Activated T-cell treated with anti-CD3 and anti-CD28 coated beads for 4 hours (primary cell): ENCODE data around the gene TBC1D9.
"Not testable (repeated sequence)": the region's sequence is repeated elsewhere in the genome, so short reads cannot be mapped to it uniquely, and the experiment has no call there.

Experiments used
- DNase-seq: peaks from one replicate; pipeline ENCODE4 v3.0.0-alpha.2; 2020

Gene TBC1D9

DNA sequence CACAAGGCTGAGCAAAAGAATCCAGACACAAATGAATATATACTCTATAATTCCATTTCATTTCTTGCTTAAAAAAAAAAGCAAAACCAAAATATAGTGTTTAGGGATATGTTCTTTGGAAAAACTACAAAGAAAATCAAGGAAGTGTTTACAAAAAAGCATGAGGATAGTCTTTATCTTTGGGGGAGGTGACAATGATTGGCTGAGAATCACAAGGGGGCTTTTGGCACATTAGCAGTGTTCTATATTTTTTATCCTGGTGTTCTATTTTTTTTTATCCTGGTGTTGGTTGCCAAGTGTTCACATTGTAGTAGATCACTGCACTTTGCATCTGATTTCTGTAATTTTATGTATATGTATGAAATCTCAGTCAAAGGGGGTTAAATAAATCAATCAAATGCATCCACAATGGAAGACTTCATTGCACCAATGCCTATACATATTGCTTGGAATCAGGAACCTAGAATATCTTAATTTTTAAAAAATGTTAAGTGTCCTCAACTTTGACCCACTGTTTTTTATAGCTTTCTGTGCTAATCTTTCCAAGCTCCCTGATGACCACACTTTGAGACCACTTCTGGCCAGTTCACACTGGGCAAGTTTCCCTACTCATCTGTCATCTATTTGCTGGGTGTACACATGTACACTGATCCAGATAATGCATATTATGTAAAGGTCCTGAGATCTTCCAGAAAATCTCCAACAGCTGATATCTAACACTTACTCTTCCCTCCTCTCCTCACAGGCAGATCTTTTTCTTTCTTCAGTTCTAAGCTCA lies 3.7 kb downstream of the TBC1D9 start:
- no peak for DNase-seq

DNA sequence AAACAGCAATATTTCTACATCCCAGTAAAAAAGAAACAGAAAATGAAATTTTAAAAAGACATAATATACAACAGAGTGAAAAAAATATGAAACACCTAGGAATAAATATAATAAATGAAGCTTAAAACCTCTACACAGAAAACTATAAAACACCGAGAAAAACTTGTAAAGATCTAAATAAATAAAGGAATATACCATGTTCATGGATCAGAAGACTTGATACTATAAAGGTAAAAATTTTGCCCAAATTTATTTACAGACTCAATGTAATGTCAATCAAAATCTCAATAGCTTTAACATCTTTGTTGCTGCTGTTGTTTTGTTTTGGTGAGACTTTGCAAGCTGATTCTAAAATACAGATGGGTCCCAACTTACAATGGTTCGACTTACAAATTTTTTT lies 5.7 kb downstream of the TBC1D9 start:
- DNase-seq = no peak

DNA sequence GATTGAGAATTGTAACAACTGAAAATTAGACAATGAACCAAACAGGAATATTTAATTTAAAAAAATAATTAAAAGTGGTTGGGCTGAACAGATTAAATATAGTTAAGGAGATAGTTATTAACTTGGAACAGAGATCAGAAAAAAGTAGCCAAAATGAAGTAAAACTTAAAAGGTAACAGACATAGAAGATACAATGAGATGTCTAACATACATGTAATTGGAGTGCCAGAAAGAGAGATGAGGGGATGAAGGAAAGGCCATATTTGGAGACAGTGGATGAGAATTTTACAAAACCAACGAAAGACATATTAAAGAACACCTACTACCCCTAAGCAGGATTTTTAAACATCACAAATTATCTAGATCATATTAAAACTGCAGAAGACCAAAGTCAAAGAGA lies 8.0 kb downstream of the TBC1D9 start:
- DNase-seq = no peak

DNA sequence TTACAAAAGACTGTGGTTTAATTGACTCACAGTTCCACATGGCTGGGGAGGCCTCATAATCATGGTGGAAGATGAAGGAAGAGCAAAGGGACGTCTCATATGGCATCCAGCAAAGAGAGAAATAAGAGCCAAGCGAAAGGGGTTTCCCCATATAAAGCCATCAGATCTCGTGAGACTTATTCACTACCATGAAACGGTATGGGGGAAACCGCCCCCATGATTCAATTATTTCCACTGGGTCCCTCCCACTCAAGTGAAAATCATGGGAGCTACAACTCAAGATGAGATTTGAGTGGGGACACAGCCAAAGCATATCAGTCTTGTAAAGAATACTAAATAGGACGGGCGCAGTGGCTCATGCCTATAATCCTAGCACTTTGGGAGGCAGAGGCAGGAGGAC lies 9.6 kb downstream of the TBC1D9 start:
- DNase-seq = not testable (repeated sequence)

DNA sequence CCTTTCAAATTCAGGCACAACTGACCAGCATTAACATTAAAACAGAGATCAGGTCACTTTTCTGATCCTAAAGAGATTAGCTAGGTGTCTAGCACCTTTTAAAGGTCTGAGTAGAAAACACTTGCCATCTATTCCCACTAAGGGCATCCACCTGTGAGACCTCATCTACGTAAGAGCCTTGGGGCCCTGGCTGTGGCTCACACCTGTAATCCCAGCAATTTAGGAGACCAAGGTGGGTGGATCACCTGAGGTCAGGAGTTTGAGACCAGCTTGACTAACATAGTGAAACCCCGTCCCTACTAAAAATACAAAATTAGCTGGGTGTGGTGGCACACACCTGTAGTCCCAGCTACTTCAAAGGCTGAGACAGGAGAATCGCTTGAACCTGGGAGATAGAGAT lies 11.8 kb downstream of the TBC1D9 start:
- no peak for DNase-seq

DNA sequence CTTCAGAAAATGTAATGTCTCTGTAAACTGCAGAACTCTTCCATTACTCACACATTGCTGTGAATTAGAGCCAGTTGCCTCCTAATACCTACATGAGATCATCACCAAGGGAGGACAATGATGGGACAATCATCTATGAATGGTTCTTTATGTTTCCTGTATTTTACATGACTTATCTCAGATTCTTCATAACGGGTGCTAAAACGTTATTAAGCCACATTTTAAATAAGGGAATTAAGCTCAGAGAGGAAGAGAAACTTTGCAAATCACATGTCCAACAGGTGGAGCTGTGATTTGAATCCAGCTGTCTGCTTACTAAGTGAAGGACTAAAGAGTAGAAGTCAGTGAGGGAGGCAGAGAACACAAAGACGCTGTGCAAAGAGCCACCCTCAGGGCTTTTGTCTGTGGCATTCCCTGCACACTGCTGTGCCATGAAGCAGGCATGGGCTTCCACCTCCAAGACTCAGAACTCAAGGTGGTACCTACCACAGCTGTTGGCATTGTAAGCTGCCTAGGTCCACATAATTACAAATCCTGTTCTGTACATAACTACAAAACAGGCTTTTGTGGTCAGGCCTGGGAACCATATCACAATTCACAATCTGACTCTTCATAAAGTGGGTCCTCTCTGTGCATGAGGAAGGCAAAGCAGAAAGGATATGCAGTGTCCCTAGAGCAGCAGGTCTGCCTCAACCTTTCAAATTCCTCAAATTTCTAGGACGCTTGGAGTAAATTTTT lies 12.8 kb downstream of the TBC1D9 start:
- no peak for DNase-seq

DNA sequence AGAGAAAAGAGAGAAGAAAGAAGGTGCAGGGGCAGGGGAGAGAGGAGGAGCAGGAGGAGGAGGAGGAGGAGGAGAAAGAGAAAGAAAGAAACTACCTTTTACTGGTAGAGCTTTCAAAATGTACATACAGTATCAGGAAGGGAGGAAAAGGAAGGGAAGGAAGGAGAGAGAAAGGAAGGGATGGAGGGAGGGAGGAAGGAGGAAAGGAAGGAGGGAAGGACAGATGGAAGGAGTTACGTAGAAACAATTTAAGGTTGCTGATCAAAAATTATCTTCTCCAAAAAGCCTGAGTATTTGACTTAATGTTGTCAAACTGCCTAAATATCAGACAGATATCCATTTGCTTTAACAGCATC lies 13.4 kb downstream of the TBC1D9 start:
- no peak for DNase-seq

DNA sequence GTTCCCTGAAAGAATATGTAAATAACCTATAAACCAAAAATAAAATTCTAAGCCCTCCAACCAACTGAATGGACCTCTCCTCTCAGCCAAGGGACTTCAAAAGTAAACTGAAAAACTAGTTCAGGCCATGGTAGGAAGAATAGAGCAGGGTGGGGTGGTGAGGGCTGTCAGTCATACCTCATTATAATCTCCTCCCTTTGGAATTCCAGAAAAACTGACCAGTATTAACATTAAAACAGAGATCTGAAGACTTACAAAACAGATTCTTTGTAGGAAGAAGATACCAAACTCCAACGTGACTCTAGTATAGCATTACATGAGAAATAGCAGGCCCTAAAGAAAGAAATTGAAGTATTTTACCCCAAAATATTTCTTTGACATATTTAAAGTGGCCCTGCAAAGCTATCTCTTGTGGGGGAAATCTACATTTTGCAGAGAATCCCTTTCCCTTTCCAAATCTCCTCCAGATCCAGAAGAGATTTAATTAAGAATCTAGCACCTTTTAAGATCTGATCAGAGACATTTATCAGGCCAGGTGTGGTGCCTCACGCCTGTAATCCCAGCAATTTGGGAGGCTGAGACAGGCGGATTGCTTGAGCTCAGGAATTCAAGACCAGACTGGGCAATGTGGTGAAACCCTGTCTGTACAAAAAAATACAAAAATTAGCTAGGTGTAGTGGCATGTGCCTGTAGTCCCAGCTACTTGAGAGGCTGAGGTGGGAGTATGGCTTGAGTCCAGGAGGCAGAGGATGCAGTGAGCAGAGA lies 15.1 kb downstream of the TBC1D9 start:
- no peak for DNase-seq

DNA sequence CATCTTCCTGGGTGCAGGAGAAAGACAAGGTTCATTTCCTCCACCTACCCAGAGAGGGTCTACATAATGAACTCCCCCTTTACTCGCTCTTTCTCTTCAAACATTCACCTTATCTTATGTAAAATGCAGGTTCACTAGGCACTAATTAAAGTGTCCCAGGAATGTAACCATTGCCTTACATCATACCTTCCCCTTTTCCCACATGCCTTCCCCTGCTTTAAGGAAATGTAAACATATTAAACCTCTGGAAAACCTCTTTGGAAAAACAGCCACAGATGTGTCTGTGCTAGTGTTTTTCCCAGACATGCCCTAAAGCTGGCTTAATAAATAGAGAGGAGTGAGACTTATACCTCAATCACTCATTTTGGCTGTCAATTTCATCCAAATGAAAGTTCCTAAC lies 15.8 kb downstream of the TBC1D9 start:
- DNase-seq = no peak

DNA sequence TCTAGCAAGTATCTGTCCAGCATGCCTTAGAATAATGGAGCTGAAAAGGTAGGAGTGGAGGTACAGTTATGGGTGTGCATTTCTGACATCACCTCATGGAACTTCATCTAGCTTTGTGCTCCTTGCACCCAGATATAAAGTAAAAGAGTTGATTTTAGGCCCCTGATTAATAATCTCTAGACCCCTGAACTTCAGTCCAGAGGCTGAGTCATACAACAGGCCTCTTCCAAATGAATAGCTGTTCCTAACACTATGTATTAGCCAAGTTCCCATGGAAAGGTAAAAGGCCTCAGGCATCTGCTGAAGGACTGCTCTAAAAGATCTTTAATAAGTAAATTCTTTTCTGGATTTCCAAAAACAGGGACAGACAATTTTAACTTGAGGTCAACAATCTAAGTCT lies 16.2 kb downstream of the TBC1D9 start:
- DNase-seq = no peak

DNA sequence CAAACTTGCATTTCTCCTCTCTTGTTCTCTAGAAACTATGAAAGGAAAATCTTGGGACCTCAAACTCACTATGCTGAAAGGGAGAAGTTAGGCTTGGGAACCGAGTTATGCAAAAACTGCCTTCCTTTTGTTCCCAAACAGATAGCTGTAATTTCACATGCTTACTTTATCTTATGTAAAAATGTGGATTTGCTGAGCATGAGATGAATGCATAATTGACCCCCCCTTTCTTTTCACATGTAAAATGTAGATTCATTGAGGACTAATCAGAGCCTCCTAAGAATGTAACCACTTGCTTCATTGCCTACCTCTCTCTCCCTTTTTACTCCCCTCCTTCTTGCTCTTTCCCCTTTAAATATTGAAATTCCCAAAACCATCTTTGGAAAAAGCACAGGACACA lies 18.0 kb downstream of the TBC1D9 start:
- no peak for DNase-seq

DNA sequence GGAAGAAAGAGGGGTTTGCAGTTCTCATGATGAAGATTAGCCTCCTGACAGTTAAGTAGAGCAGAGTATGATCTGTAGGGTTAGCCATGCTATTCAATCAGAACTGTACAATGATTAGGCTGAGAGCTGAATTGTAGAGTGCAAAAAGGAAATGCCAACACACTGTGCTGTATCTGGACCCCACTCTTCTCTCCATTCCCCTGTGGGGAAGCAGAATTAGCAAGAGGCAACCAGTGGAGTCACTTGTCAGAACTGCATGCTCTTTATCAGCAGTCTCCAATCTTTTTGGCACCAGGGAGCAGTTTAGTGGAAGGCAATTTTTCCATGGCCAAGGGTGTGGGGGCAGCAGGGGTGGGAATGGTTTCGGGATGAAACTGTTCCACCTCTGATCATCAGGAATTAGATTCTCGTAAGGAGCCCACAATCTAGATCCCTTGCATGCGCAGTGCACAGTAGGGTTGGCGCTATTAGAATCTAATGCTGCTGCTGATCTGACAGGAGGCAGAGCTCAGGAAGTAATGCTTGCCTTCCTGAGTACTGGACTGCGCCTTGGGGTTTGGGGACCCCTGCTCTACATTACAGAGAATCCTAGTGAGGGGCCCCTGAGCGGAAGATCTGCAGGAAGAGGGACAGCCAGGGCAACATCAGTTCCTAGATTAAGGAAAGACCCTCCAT lies 19.4 kb downstream of the TBC1D9 start:
- no peak for DNase-seq

DNA sequence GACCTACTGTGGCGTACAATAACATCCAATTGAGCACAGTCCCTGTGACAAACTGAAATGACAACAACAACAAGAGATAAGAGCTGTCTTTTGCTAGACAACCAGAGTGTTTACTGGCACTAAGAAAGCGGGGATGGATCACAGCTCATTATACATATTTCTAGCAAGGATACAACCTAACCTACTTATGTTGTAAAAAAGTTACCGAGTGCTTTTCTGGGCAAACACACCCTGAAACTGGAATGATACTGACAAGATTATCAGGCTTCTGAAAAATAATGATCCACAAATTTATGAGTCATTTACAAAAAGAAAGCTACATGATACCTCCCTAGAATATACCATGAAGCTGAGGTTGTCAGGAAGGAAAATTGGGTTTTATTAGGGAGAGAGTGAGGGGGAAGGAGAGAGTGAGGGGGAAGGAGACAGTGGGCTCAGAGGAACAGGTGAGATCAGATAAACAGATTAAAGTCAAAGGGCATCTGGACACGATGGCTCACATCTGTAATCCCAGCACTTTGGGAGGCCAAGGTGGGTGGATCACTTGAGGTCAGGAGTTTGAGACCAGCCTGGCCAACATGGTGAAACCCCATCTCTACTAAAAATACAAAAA lies 20.3 kb downstream of the TBC1D9 start:
- DNase-seq = no peak

DNA sequence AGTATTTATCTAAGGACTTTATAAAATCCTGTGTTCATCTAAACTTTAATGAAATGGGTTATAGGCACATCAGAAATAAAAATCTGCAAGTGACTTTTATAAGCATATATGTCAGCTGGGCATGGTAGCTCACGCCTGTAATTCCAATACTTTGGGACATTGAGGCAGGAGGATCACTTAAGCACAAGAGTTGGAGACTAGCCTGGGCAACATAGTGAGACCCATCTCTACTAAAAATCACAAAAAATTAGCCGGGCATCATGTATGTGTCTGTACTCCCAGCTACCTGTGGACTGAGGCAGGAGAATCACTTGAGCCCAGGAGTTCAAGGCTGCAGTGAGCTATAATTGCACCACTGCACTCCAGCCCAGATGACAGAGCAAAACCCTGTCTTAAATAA lies 20.9 kb downstream of the TBC1D9 start:
- DNase-seq = no peak

DNA sequence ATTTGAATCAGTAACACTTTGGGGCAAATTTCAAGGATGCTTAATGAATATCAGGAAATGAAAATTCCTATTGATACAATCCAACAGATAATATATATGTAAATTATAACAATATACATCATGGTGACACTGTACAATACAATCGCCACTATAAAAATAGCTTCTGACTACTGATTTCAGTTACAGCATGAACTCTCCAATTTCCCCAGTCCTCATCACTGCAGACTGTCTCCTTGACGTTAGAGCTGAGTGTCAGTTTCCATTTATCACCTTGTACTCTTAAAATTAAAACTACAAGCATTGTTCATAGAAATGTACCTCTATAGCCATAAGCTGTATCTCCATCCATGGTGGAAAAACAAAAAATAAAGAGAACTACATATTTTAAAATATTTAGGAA lies 23.4 kb downstream of the TBC1D9 start:
- no peak for DNase-seq

DNA sequence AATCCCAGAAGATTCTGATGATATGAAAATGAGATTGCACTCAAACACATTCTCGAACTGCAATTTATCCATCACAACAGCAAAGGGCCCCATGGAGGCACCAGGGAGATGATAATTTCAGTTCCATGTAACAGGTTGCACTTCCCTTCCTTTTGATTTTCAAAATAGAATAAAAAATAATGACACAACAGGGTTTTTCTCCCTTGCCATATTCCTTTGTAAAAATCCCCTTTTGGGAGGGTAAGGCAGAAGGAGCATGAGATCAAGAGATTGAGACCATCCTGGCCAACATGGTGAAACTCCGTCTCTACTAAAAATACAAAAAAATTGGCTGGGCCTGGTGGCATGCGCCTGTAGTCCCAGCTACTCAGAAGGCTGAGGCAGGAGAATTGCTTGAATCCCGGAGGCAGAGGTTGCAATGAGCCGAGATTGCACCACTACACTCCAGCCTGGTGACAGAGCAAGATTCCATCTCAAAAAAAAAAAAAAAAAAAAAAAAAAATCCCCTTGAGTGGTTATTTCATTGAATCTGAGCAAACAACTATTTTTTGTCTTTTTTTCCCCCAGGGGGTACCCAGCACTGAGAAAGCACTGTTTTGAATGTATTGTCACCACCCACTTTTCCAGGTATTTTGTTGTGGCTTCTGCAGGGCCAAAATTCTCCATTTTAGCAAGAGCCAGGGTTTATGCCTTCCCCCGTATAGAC lies 26.7 kb downstream of the TBC1D9 start:
- DNase-seq = no peak

DNA sequence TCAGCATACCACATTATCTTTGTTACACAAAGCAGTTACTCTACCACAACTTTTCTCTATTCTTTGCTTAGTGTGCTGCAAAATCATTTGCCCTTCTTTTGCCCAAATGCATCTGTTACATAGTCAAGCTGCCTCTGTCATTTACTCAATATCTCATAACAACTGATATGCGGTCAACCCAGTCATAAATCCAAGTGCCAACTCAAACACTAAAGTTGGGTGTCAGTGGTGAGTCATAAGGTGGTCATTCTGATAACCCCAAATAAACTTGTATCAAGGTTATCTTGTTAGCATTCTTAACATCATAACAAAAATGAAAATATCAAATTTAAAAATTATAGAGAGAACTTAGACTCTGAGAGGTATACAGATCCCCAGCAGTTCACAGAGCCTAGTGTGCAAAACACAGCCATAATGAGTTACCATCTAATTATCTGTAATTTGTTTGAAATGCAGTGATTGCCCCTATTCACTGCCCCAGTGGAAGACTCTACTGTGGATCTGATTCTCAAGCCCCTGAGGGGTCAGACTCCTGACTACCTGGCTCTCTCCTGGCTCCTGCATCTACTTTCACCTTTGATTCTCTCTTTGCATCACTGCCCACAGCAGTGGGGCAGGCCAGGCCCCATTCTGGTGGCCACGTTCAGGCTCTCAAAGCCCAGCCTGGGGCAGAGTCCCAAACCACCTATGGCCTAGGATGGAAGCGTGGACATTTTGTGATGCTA lies 29.2 kb downstream of the TBC1D9 start:
- DNase-seq = no peak

DNA sequence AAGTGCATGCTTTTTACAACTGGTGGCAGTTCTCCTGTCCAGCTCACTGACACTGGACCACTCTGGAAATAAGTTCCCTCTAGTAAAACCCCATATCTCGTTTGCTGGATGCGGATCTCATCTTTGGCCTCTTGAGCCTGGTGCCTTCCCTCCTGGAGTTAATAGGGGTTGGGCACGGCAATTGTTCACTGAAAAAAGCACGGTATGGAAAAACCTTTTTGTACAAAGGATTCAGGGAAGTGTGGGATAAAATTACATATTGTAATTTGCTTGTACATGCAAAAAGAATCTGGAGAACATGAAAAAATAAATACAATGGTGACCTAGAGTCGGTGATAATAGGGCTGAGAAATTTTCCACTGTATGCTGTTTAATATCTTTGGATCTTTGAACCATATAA lies 30.6 kb downstream of the TBC1D9 start:
- no peak for DNase-seq

DNA sequence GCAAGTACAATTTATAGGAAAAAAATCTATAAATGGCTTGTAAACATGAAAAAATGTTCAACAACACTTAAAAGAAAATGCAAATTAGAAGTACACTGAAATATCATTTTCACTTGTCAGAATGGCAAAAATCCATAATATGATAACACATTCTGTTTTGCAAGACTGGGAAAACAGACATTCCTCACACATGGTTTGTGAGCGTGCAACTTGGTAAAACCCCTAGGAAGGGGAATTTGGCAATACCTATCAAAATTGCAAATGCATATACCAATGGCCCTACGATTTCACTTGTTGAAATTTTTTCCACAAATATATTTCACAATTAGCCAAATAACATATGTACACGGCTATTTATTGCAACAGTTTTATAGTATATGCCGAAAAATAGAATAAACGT lies 31.4 kb downstream of the TBC1D9 start:
- no peak for DNase-seq

DNA sequence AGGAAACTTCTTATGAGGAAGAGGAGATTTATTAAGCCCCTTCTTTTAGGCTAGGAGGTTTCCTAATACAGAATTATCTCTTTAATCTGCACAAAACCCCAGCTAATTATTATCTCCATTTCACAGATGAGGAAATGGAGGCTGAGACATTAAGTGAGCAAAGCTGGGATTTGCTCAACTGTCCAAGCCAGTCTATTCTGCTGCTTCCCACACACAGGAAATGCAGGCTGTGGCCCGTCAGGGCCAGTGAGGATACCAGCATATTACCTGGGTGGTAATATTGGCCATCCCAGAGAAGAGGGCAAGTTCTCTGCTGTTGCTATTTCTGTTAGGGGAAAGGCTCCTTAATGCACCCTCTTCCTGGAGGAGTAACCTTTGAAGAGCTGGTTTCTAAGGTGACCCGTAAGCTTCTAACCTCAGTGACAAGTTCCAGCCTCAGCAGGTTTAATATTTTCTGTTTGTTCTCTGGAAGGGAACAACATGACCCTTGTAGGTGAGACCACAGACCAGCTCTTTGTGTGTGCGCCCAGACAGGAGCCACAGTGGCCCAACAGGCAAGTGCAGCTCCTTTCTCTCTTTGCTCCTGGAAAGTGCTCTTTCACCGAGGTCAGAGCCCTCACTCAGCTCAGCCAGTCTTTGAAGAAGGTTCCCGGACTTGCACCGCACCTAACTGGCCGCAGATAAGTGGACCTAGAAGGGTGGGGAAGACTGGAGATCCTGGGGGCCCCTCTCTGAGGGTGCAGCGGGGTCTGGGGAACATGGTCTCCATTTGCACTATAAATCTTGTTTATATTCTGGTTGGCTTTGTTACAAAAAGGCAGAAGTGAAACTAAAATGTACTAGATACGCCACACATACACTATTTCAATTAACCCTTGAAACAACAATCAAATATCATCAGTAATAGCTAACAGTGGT lies 35.5 kb downstream of the TBC1D9 start:
- DNase-seq = no peak
